Endothelial cell of umbilical vein (primary cell): ENCODE results near the gene RPS21. TPM values are rescaled to one million over a fixed set of nuclear protein-coding genes. Genes with fewer than 3 reads are reported as not detected.

Experiments used
- BruUV-seq: library from RNA; stranded (reverse); fragments of 400-500 nt; replicated peaks from 2 replicates; lab custom pipeline; 2021; lab: Mats Ljungman, UMichigan
- CTCF ChIA-PET: fragments of 300-600, 350-600 bp; sonication (Branson Sonifier 250); formaldehyde crosslinking; loops from one replicate; lab custom pipeline; 2021; ENCODE audit warnings: antibody characterized with exemption, inconsistent platforms; lab: Charles Lee
- POLR2A ChIA-PET: fragments of 300-600, 350-600 bp; sonication (Branson Sonifier 250); formaldehyde crosslinking; loops from one replicate; lab custom pipeline; 2021; ENCODE audit warnings: antibody characterized with exemption, inconsistent platforms; lab: Charles Lee
- DNase-seq: peaks from one replicate; pipeline ENCODE4 v3.0.0-alpha.2; 2011; ENCODE audit warnings: low read depth, low spot score
- FAIRE-seq: peaks from 2 replicates; lab custom pipeline; 2011; peaks lifted over from hg19 to GRCh38; lab: Jason Lieb, UNC
- H2AFZ ChIP-seq: 2 replicates; pipeline ENCODE4 v1.6.0; 2012; ENCODE audit warnings: low read depth, low read length, control low read depth, inconsistent platforms
- H3K27ac ChIP-seq: 2 replicates; pipeline ENCODE4 v1.5.1; 2011; ENCODE audit warnings: low read depth, mild to moderate bottlenecking, control low read depth, low read length, moderate library complexity; ENCODE audit not compliant: insufficient read depth
- H3K27me3 ChIP-seq, 2 experiments: 2 replicates each; pipeline versions ENCODE4 v1.6.0 to v1.6.1; 2011; ENCODE audit warnings: low read length in 2 of 2, mixed read lengths in 1 of 2; ENCODE audit not compliant: control insufficient read depth in 2 of 2, insufficient read depth in 2 of 2
- H3K36me3 ChIP-seq, 2 experiments: 2 replicates in 1 of 2; 3 replicates in 1 of 2; pipeline ENCODE4 v1.5.1; 2011; ENCODE audit warnings: low read length in 2 of 2, mild to moderate bottlenecking in 1 of 2, moderate library complexity in 1 of 2; ENCODE audit not compliant: control insufficient read depth in 2 of 2, insufficient read depth in 2 of 2; ENCODE audit errors: extremely low read depth in 1 of 2
- H3K4me1 ChIP-seq: 3 replicates; pipeline ENCODE4 v1.5.1; 2011; ENCODE audit warnings: mild to moderate bottlenecking, low read length; ENCODE audit not compliant: control insufficient read depth, insufficient read depth; ENCODE audit errors: extremely low read depth
- H3K4me2 ChIP-seq: 2 replicates; pipeline ENCODE4 v1.6.1; 2011; ENCODE audit warnings: low read length, control low read depth, mixed read lengths; ENCODE audit not compliant: insufficient read depth
- H3K4me3 ChIP-seq, 3 experiments: fragments of 200-600 bp in 1 of 3; sonication (generic), shearing (Covaris generic) in 1 of 3; replicated peaks in 1 of 3; 2 replicates each; pipeline ENCODE4 v1.5.1; 2011 to 2016; ENCODE audit warnings: control low read depth in 3 of 3, low read length in 3 of 3, mild to moderate bottlenecking in 2 of 3, inconsistent platforms in 1 of 3, low read depth in 1 of 3, moderate library complexity in 1 of 3; ENCODE audit not compliant: insufficient read depth in 1 of 3
- H3K79me2 ChIP-seq: 2 replicates; pipeline ENCODE4 v1.6.0; 2012; ENCODE audit warnings: low read length, inconsistent platforms; ENCODE audit not compliant: control insufficient read depth, insufficient read depth
- H3K9ac ChIP-seq: replicated peaks from 2 replicates; pipeline ENCODE3; 2011; ENCODE audit warnings: low read length, control low read depth; ENCODE audit not compliant: insufficient read depth; ENCODE audit errors: extremely low read depth
- H3K9me1 ChIP-seq: replicated peaks from 3 replicates; pipeline ENCODE4 v1.6.0; 2011; ENCODE audit warnings: mild to moderate bottlenecking, low read length; ENCODE audit not compliant: control insufficient read depth, insufficient read depth; ENCODE audit errors: extremely low read depth
- H3K9me3 ChIP-seq: replicated peaks from 2 replicates; pipeline ENCODE4 v1.5.1; 2012; ENCODE audit warnings: low read length, inconsistent platforms; ENCODE audit not compliant: control insufficient read depth, insufficient read depth
- H4K20me1 ChIP-seq: replicated peaks from 2 replicates; pipeline ENCODE3; 2011; ENCODE audit warnings: mild to moderate bottlenecking, low read length; ENCODE audit not compliant: control insufficient read depth, insufficient read depth; ENCODE audit errors: extremely low read depth
- EZH2 ChIP-seq: IDR thresholded peaks from 2 replicates; pipeline ENCODE4 v1.6.1; 2012; ENCODE audit warnings: borderline replicate concordance, low read depth, mild to moderate bottlenecking, moderate library complexity, low read length, inconsistent platforms; ENCODE audit not compliant: severe bottlenecking
- FOS ChIP-seq: IDR thresholded peaks from 2 replicates; pipeline ENCODE4 v1.6.1; 2011; ENCODE audit warnings: mild to moderate bottlenecking, low read length, moderate library complexity, borderline replicate concordance; ENCODE audit not compliant: insufficient read depth
- GATA2 ChIP-seq: IDR thresholded peaks from 2 replicates; pipeline ENCODE4 v1.7.0; 2011; ENCODE audit warnings: low read depth, mild to moderate bottlenecking, moderate library complexity, mixed read lengths, low read length; ENCODE audit not compliant: insufficient read length, insufficient read depth
- JUN ChIP-seq: IDR thresholded peaks from 2 replicates; pipeline ENCODE4 v1.6.1; 2011; ENCODE audit warnings: borderline replicate concordance, low read depth; ENCODE audit not compliant: insufficient read length, insufficient read depth
- MAX ChIP-seq: IDR thresholded peaks from 2 replicates; pipeline ENCODE4 v1.6.1; 2011; ENCODE audit not compliant: insufficient read depth, insufficient read length
- MYC ChIP-seq: IDR thresholded peaks from one replicate; pipeline ENCODE4 v1.6.1; 2011; ENCODE audit warnings: mild to moderate bottlenecking, low read depth, low read length
- POLR2A ChIP-seq: IDR thresholded peaks from 2 replicates; pipeline ENCODE4 v1.6.1; 2012; ENCODE audit warnings: low read depth, mild to moderate bottlenecking, control low read depth, low read length
- POLR2AphosphoS5 ChIP-seq: IDR thresholded peaks from 2 replicates; pipeline ENCODE4 v1.6.1; 2012; ENCODE audit warnings: low read depth, mild to moderate bottlenecking, control low read depth, low read length, moderate library complexity; ENCODE audit not compliant: insufficient read depth
- dilution Hi-C: fragments of 300-500 bp; cut with MboI; formaldehyde crosslinking; loops from one replicate; pipeline ENCODE4 v1.15.0; 2019; ENCODE audit warnings: low sequenced_read_pairs; ENCODE audit not compliant: extremely low pct_ligation_motif_present
- intact Hi-C: fragments of 100-400 bp; cut with micrococcal nuclease; formaldehyde crosslinking; loops from one replicate; pipeline ENCODE4 v1.10.0; 2022
- polyA plus RNA-seq, 4 experiments: library from polyadenylated mRNA; depleted of rRNA in 3 of 4; stranded (reverse) in 3 of 4; unstranded in 1 of 4; fragments of >200 nt; gene quantifications; 2 replicates each; pipeline versions ENCODE4 v1.2.1 to v1.2.3, GENCODE V29; 2011 to 2012; ENCODE audit warnings: missing spikeins in 1 of 4
- total RNA-seq: library from RNA; stranded (reverse); gene quantifications from 2 replicates; pipeline ENCODE4 v1.2.3, GENCODE V29; 2021

RPS21 gene
- total and polyA plus RNA-seq, 2 donors (not counting 3 experiments of a cell fraction or from before 2014, with no cell fraction given), result 1,644 to 7,710 TPM

GRCh38 chr20:62407221-62407992 lies 20.5 kb downstream of the RPS21 start, which contains the start of gene CABLES2:
Gene CABLES2, minus strand, starts transcription at chr20:62407285. Its CDS starts 9 bp downstream, at chr20:62407276.
- FAIRE-seq, result peak; percentile 83
- H4K20me1 ChIP-seq, result no peaks in the 10 kb centered on the region
- POLR2A ChIA-PET, result interaction anchor here (0.6 kb wide), 1 partner anchor 21 kb away, joined by 6 read pairs; the partner anchor contains the start of gene RPS21
- no peaks in the 10 kb centered on the region for H3K9me1 ChIP-seq
- peak; percentile 89 for DNase-seq
- TF ChIP-seq POLR2AphosphoS5, result peak; percentile 63
- no peak for TF ChIP-seq JUN
- CTCF ChIA-PET, result interaction anchor here (0.6 to 1.0 kb wide), 2 partner anchors 18 to 93 kb away, joined by 3 read pairs; no protein-coding TSS in a partner anchor
- peak within 1 kb of the TSS; percentile 95 for H2AFZ ChIP-seq
- H3K27ac ChIP-seq, result no peak within 1 kb of the TSS
- H3K4me1 ChIP-seq, result peaks cover 11% of the 10 kb centered on the region
- H3K79me2 ChIP-seq, result peaks cover 7% of the 10 kb centered on the region
- BruUV-seq, result no TSS peak
- no peaks in the 10 kb centered on the region for H3K36me3 ChIP-seq
- dilution Hi-C loops (no loop called here), intact Hi-C loops (loop anchor here (5.0 kb wide), 1 partner anchor 210 kb away; no protein-coding TSS in a partner anchor)
- H3K9ac ChIP-seq, result peak within 1 kb of the TSS; percentile 58
- no peaks in the 10 kb centered on the region for H3K9me3 ChIP-seq
- peak within 1 kb of the TSS; percentile 47 for H3K4me2 ChIP-seq
- H3K4me3 ChIP-seq, result peak within 1 kb of the TSS in 2 of 3 experiments; percentile 17 to 68
- H3K27me3 ChIP-seq, result no peaks in the 10 kb centered on the region

- H3K27ac ChIP-seq, result no peak overlapping the region
- no peaks in the 10 kb centered on the region for H4K20me1 ChIP-seq
- H3K36me3 ChIP-seq, result no peaks in the 10 kb centered on the region
- TF ChIP-seq FOS (no peak), GATA2 (no peak), JUN (no peak), EZH2 (no peak), MYC (no peak), MAX (no peak), POLR2A (no peak)
- H3K9me3 ChIP-seq, result no peaks in the 10 kb centered on the region
- ChIA-PET POLR2A (no interaction called here), CTCF (interaction anchor here (1.3 kb wide), 1 partner anchor 235 kb away, joined by 3 read pairs; the partner anchor contains the start of gene SLCO4A1)
- no peak overlapping the region for H3K4me3 ChIP-seq
- intact Hi-C loops (loop anchor here (5.0 kb wide), 1 partner anchor 209 kb away; no protein-coding TSS in a partner anchor), dilution Hi-C loops (no loop called here)
- BruUV-seq, result no TSS peak
- H3K9me1 ChIP-seq, result no peaks in the 10 kb centered on the region
- FAIRE-seq, result no peak
- H3K79me2 ChIP-seq, result peaks cover 7% of the 10 kb centered on the region
- no peak overlapping the region for H3K4me2 ChIP-seq
- DNase-seq, result no peak
- H3K27me3 ChIP-seq, result no peaks in the 10 kb centered on the region
- H3K9ac ChIP-seq, result no peak overlapping the region
- H2AFZ ChIP-seq, result no peak overlapping the region
- peaks cover 11% of the 10 kb centered on the region for H3K4me1 ChIP-seq
Measured at GRCh38 chr20:62408055-62408454, 21.2 kb downstream of the RPS21 start.
